SIG-M5 (cell line): Measurements from ENCODE around the gene NRROS.
"Not testable (repeated sequence)": the region's sequence is repeated elsewhere in the genome, so short reads cannot be mapped to it uniquely, and the experiment has no call there.

Source experiments
- DNase-seq: peaks from one replicate; lab custom pipeline; 2025; lab: John Stamatoyannopoulos, UW

The NRROS gene

DNA sequence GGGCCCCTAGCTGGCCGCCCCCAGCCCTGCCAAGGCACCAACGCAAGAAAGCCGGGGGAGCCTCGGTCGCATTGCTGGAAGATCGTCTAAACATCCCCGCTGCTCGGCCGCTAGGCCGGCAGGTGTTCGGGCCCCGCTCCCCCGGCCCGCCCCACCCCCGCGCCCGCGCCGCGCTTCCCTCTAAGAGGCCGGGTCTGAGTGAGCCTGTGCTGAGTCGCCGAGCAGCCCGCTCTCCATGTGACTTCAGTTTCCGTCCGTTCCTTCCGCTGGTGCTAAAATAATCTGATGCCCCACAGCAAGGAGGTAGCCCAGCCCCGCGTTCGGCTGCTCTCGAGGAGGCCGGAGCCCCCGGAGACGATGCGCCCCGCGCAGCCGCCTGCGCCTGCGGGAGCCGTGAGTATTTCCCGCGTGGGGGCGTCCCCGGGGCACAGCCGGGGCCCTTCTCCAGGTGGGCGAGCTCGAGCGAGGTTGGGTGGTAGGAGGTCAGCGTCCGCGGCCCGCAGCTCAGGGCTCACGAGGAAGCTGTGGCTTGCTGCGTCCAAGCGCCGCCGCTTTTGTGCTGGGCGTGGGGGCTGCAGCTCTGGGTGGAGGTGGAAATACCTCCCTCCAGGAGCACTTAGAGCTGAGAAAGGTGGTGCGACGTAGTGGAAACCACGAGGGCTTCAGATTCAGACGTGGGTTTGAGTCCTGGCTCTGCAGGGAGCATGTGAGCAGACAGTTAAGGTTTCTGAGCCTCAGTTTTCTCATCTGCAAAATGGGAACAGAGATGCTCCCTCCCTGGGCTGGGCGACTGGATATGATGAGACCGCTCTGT is at the start of gene NRROS:
Gene NRROS (plus strand): TSS at position 212 of the 814 bp plus-strand sequence. CDS start 14,846 bp downstream, outside the sequence.
- peak; percentile 57 for DNase-seq

DNA sequence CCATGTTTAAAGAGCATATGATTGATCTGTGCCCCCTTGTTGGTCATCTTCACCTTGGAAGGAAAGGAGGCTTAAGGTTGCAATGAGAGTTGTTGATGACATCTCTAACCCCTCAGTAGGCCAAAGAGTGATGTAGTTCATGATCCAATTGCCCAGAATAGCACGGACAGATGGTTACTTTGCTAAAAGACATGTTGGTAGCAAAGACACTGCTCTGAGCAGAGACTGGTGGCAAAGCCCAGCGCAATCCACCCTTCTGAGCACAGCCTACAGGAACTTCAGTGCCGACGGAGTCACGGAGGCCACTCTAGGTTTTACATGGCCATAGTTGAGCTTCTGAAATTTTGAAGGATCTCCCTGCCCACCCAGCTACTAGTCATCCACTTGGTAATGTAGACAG is 49.2 kb upstream of the NRROS start:
- DNase-seq, result no peak

DNA sequence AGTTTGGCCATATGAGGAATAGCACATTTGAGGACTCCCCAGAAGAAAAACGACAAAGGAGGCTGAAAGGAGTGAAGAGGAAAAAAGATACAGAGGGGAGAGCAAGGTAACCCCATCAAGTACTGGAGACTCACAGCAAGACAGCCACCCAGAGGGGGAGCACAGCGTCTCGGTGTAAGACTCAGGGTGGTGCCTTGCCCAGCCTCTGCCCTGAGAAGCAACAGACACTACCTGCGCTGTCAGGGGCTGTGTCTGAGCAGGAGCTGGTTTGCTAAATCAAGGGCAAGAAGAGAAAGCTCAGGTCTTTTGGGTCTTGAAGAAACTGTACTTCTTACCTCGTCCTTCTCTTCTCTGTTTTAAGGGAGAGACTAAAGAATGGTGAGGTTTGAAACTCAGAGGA is 43.1 kb upstream of the NRROS start:
- no peak for DNase-seq

DNA sequence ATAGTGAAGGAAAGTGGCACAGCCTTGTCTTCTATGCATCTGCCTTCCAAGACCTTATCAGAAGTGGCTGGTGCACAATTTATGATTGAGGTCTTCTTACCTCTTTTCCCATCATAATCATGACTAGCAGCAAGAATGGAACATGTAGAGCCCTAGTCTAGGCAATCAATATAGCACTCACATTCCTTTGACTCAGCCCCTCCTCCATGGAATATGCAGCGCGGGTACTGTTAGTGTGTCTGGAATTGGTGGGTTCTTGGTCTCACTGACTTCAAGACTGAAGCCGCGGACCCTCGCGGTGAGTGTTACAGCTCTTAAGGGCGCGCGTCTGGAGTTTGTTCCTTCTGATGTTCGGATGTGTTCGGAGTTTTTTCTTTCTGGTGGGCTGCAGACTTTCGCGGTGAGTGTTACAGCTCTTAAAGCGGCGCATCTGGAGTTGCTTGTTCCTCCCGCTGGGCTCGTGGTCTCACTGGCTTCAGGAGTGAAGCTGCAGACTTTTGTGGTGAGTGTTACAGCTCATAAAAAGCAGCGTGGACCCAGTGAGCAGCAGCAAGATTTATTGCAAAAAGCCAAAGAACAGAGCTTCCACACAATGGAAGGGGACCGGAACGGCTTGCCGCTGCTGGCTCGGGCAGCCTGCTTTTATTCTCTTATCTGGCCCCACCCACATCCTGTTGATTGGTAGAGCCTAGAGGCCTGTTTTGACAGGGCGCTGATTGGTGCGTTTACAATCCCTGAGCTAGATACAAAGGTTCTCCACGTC is 41.3 kb upstream of the NRROS start:
- DNase-seq, result not testable (repeated sequence)

DNA sequence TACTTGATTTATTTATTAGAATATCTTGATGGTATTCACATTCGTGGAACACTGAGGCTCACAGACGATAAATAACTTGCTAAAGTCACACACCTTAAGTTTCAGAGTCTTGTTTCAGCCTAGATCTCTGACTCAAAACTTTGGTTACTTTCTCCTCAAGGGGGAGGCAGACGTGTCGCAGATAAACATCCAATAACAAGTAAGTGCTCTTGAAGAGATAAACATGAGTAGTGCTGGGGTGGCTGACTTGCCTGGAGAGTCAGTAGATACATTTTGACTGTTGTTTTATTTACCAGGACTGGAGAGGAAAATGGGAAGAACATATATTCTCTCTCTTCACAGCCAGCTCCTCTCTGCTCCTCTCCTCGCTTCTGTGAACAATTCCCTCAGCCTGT is 39.8 kb upstream of the NRROS start:
- no peak for DNase-seq

DNA sequence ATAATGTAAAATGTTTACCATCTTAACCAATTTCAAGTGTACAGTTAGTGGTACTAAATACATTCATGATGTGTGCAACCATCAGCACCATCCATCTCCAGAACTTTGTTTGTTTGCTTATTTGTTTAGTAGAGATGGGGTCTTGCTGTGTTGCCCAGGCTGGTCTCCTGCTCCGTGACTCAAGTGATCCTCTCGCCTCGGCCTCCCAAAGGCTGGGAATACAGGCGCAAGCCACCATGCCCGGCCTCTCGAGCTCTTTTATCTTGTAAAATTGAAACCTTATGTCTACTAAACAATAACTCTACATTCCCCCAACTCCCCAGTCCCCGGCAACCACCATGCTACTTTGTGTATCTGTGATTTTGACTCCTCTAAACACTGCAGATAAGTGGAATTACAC is 39.1 kb upstream of the NRROS start:
- no peak for DNase-seq

DNA sequence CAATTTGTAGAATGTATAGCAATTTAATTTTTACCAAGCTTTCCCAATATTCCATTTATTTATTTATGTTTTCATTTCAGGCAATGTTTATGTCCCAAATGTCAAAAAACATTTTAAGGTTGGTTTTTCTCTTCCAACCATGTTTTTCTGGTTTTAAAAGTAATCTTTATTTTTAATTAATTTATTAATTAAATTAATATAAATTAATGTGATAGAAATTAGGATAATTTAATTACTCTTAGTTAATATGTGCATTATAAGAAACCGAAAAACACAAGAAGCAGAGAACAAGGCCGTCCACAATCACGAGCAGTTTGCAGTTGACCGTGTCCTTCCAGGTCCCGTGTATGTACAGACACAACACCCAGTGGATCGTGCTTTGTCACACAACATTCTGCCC is 36.8 kb upstream of the NRROS start:
- no peak for DNase-seq

DNA sequence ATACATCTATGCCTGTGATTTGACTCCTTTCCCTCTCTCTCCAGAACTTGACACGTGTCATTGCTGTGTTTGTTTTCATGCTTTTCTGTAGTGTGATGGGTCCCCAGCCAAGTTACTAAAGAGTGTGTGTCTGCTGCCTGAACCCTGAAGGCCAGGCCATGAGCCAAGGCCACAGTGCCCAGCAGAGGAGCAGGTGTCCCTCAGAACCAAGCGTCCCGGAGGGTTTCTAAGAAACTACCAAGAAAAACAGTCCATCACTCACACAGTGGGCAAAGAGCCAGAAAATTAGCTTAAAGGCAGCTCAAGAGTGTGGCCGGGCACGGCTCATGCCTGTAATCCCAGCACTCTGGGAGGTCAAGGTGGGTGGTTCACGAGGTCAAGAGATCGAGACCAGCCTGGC is 35.8 kb upstream of the NRROS start:
- DNase-seq, result no peak

DNA sequence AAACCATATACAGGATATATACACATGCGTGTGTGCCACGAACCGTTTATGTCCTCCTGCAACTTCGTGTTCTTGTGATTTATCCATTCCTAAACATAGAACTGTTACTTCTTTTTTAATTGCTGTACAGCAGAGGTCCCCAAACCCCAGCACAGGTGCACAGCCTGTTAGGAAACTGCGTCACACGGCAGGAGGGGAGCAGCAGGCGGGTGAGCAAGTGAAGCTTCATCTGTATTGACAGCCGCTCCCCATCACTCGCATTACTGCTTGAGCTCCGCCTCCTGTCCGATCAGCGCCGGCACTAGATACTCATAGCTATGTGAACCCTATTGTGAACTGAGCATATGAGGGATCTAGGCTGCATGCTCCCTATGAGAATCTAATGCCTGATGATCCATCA is 34.9 kb upstream of the NRROS start:
- no peak for DNase-seq

DNA sequence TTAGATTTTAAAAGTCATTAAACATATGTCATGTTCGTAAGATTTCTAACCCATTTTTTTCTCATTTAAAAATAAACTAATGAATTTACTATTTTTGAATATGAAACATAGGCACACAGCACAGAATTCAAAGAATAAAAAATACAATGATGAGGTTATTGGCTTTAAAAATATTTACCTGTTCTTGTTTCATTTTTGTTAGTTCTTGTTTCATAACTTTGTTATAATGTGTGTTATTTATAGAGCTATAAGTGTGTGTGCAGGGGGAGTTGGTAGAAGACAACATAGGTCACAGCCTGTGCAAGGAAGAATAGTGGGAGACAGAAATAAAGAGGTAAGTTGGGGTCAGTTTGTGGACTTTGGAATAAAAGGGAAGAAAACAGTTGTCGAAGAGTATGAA is 30.8 kb upstream of the NRROS start:
- DNase-seq, result no peak

DNA sequence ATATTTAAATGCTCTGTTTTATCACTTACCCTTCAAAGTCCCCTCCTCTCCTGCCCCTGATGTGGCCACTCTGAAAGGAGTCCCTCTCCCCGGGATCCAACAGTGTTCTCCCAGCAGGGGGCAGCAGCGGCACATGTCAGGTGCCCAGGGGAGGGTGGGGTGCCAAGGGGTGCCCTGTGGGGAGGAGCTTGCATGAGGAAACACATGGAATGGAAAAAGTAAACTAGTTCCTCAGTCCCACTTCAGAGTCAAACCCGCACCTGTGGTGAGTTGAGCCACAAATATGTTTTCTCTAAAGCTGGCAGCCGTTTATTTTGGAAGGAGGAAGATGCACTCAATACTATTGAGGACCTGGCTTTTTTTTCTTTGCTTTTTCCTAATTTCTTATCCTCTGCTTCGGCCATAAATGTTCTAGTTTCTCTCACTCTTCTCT is 30.1 kb upstream of the NRROS start:
- DNase-seq, result peak; percentile 91

DNA sequence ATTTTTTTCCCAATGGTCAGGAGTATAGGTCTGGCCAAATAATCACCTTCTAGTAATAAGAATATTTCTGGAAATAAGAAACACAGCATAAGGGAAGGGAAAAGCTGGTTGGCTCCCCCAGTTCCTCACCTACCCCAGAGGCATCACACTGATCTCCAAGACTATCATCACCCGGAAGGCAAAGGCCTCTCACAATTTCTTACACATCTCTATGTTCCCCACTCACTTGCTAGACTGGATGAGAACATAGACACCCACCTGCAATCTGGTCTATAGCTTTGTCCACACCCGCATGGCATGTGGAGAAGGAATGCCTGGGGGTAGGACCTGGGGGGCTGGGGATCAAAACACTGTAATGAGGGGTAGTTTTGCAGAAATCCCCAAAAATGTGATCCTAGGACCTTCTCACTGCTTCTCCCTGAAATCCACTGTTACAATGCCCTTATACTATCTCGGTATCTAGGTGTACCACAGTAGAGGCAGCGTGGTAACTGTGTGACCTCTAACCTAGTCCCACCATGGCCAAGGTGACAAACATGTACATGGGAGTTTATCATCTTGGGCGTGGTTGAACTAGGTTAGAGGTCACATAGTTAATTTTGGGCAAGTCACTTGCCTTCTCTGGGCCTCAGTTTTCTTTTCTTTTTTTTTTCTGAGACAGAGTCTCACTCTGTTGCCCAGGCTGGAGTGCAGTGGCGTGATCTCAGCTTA is 29.5 kb upstream of the NRROS start:
- no peak for DNase-seq

DNA sequence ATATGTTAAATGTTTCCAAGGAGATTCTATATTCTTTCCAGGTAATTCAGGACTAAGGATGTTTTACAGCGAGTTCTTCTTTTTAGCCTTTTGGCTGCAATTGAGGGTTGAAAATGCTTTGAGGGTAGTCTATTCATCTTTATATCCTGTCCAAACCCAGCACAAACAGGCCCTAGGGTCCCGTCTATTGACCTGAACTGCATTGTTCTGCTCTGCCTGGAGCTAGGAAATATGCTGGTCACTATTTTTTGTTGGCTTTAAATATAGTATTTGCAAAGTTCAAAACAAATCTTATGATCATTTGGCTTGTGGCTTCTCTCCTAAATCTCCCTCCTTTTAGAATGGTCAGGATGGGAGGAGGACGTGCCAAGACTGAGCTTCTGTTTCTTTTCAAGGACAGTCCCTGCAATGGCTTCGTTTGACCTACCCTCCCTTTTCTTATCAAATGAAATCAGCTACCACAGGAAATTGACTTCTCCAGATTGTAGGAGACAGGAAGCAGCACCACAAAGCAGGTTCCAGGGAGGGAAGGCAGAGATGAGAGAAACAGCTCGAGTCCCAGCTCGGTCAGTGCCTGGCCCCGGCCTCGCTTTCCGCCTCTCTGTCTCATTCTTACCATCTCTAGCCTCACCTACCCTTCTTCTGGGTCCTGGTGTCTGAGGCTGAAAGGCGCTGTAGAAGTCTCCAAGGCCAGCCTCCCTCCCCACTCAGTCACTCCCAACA is 27.6 kb upstream of the NRROS start:
- DNase-seq, result no peak

DNA sequence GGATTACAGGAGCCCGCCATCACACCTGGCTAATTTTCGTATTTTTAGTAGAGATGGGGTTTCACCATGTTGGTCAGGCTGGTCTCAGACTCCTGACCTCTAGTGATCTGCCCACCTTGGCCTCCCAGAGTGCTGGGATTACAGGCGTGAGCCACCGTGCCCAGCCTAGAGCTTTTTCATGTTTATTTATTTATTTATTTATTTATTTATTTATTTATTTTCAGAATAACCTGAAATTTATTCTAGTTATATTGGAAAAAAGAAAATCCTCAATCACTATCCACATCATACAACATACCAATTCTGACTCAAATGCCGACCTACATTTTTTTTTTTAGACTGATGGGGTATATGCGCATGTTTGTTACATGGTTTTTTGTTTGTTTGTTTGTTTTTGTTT is 24.3 kb upstream of the NRROS start:
- not testable (repeated sequence) for DNase-seq

DNA sequence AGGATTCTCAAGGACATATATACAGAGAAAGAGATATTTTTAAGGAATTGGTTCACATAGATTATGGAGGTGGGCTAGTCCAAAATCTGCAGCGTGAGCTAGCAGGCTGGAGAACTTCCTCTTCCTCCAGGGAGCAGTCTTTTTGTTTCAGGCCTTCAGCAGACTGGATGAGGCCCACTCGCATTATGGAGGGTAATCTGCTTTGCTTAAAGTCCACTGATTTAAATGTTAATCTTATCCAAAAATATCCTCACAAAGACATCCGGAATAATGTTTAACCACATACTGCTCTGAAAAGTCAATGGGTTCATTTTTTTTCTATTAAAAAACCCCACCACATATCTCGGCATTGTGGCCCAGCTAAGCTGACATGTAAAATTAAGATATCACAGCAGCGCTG is 22.2 kb upstream of the NRROS start:
- no peak for DNase-seq

DNA sequence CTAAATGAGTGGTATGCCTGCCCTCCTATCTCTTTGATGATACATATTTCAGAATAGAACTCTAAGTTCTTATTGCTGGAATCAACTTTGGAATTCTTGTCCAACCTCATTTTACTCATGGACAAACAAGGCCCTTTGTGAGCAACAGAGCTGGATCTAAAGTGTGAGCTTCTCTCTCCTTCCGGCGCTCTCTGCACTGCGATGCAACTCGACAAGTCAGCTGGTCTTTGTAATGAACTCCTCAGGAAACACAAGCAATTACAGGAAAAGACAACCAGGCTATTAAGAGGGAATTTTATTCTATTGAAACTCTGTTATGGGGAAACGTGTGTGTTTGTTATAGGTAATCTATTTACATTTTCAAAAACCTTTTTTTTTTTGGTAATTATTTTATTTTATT is 20.3 kb upstream of the NRROS start:
- no peak for DNase-seq

DNA sequence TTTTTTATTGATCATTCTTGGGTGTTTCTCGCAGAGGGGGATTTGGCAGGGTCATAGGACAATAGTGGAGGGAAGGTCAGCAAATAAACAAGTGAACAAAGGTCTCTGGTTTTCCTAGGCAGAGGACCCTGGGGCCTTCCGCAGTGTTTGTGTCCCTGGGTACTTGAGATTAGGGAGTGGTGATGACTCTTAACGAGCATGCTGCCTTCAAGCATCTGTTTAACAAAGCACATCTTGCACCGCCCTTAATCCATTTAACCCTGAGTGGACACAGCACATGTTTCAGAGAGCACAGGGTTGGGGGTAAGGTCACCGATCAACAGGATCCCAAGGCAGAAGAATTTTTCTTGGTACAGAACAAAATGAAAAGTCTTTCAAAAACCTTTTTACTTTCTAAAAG is 19.9 kb upstream of the NRROS start:
- DNase-seq, result not testable (repeated sequence)

DNA sequence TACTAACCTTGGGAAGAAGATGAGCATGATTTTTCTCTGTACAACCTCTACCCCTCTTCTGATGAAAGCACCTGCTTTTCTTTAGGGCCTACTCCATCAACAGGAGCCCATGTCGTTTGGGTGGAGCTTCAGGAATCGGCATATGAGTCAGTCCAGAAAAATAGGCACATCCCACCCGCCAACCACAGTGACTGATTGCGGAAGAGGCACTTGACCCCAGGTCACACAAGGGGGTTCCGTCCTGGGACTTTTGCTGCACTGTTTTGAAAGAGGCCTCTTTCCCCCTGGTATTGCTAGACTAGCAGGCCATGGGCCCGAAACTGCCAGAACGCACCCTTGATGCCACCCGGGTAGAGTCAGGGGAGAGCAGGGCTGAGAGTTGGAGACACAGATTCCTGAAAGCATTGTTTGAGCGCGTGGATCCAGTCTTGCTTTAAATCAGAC is 19.3 kb upstream of the NRROS start:
- DNase-seq, result peak; percentile 60

DNA sequence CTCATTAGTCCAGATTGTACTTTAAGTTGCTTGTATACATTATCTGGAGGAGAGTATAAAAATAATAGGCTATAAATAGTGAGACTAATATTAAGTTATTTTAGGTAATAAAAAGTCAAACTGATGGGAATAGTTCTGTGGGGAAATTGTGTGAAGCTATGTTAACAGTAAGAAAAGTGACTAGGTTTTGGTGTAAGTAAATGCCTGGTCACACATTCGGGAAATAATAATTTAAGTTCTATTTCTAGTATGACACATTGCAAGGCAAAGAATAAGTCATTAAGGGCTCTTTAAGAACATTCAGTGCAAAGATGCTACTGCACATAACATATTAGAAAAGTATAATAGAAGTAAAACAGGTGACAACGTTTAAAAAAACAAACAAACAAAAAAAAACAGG is 18.8 kb upstream of the NRROS start:
- no peak for DNase-seq

DNA sequence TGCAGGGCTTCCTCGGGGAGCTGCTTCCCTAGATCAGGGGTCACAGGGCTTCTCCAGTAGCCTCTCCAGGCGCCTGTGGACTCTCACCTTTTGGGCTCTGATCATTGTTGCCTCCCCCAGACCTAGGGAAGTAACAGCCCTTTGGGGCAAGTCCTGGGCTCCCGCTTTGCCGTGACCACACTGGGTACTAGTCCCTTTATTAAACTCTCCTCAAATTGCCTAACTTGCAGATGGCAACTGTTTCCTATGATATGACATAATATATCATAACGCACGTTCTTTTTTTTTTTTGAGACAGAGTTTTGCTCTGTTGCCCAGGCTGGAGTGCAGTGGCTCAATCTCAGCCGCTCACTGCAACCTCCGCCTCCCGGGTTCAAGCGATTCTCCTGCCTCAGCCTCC is 17.9 kb upstream of the NRROS start:
- no peak for DNase-seq

DNA sequence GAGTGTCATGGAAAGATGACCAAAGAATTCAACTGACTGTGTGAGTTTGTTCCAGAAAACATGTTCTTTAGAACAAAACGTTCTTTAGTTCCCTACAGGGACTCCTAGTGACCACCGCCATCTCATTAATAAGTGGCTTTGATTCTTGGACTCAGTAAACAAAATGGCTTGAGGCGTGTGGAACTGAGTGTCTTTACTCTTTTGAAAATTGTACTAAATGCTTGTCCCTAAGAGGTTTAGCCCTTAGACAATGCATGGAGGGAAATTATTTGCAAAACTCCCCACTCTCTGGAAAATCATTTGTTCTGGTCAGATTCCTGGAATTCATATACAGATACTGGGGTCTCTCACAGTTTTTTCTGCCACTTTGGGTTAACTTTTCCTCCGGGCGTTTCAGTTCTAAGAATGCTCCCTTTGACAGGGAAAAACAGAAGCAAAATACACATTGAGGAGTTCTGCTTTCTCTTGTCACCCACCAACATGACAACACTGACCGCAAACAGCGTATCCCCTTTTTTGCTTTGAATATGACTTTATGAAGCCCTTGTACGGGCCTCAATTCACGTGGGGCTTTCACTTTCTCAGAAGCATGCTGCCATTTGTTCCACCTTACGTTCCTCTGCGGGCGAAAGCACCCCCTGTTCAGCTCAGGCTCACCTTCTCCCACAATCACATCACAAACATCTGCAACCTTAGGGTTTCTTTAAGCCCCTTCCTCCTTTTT is 15.3 kb upstream of the NRROS start:
- DNase-seq, result peak; percentile 80
